ENCODE measurements around the gene ERN1.

Gene ERN1

DNA sequence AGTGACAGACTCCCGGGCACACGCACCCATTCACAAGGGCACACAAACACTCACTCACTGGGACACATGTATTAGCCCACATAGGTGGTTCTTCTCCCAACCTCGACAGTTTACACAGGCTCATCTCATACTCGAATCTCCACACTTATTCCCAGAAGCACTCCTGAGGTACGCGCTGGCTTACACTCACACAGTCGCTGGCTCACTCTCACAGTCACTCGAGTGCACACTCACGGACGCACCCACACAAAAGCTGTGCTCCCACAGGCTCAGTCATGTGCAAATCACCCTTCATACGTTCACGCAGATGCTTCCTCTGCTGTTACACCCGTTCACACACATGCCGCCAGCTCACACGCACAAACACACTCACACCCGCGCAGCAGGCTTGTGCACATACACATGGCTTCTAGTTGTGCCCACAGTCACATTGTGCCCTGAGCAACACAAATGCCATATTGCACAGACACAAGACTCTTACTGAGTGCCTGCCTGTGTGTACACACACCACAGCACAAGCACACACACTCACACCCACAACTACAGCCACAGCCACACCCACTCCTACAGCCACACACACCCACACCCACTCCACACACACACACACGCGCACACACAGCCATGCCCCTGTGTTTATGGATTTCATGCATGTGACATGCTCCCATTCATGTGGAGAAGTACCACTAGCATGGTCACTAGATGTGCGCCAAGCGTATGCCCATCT, 140.2 kb downstream of the ERN1 start:
- Mint-ChIP-seq H3K4me1 (peaks cover 20% of the 10 kb centered on the region), H3K27me3 (ENCODE audit: low read depth) (peaks cover 33% of the 10 kb centered on the region), H3K36me3 (ENCODE audit: low read depth) (no peaks in the 10 kb centered on the region), H3K9me3 (no peaks in the 10 kb centered on the region), H3K27ac (peak overlapping the region in 2 of 3 experiments; percentile 39 to 55), H3K4me3 (peak overlapping the region in 2 of 3 experiments; percentile 32 to 57)
- TF ChIP-seq, protein P1, sequence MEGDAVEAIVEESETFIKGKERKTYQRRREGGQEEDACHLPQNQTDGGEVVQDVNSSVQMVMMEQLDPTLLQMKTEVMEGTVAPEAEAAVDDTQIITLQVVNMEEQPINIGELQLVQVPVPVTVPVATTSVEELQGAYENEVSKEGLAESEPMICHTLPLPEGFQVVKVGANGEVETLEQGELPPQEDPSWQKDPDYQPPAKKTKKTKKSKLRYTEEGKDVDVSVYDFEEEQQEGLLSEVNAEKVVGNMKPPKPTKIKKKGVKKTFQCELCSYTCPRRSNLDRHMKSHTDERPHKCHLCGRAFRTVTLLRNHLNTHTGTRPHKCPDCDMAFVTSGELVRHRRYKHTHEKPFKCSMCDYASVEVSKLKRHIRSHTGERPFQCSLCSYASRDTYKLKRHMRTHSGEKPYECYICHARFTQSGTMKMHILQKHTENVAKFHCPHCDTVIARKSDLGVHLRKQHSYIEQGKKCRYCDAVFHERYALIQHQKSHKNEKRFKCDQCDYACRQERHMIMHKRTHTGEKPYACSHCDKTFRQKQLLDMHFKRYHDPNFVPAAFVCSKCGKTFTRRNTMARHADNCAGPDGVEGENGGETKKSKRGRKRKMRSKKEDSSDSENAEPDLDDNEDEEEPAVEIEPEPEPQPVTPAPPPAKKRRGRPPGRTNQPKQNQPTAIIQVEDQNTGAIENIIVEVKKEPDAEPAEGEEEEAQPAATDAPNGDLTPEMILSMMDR (IDR thresholded peaks at IDR 0.05; ENCODE audit: unreplicated experiment in 3 of 3) = no peak

All from nephron (organoid).